ENCODE measurements around the gene ALG9.
"Not testable (repeated sequence)": the region's sequence is repeated elsewhere in the genome, so short reads cannot be mapped to it uniquely, and the experiment has no call there.

The ALG9 gene

GRCh38 chr11:111788464-111788863, 82.9 kb downstream of the ALG9 start:
- DNase-seq, result no peak

- no peak for DNase-seq
Observed at GRCh38 chr11:111788051-111788450, 83.3 kb downstream of the ALG9 start.

- no peak for DNase-seq
Observed at GRCh38 chr11:111785886-111786412, 85.4 kb downstream of the ALG9 start.

GRCh38 chr11:111785076-111785475, 86.3 kb downstream of the ALG9 start:
- DNase-seq, result no peak

- DNase-seq, result not testable (repeated sequence)
Observed at GRCh38 chr11:111784311-111784710, 87.1 kb downstream of the ALG9 start.

GRCh38 chr11:111782109-111782741, 89.2 kb downstream of the ALG9 start:
- no peak for DNase-seq

GRCh38 chr11:111779118-111779517, 92.3 kb downstream of the ALG9 start:
- no peak for DNase-seq

- no peak for DNase-seq
Observed at GRCh38 chr11:111778047-111778558, 93.3 kb downstream of the ALG9 start.

GRCh38 chr11:111777094-111778046, 94.0 kb downstream of the ALG9 start:
- DNase-seq, result no peak

- no peak for DNase-seq
Observed at GRCh38 chr11:111776398-111777093, 94.8 kb downstream of the ALG9 start.

- no peak for DNase-seq
Observed at GRCh38 chr11:111774955-111775710, 96.2 kb downstream of the ALG9 start.

- no peak for DNase-seq
Observed at GRCh38 chr11:111772535-111772934, 98.8 kb downstream of the ALG9 start.

GRCh38 chr11:111771205-111771604, 100.2 kb downstream of the ALG9 start:
- DNase-seq, result not testable (repeated sequence)

- DNase-seq, result no peak
Observed at GRCh38 chr11:111770581-111771134, 100.7 kb downstream of the ALG9 start.

GRCh38 chr11:111766834-111767142, 104.6 kb downstream of the ALG9 start:
- no peak for DNase-seq

- peak; percentile 70 for DNase-seq
Observed at GRCh38 chr11:111765984-111766833, 105.2 kb downstream of the ALG9 start, which contains the start of gene PPP2R1B. TSS of gene PPP2R1B (minus strand) at chr11:111766389. CDS start at chr11:111766361, 28 bp downstream.

GRCh38 chr11:111765320-111765983, 105.9 kb downstream of the ALG9 start:
- no peak for DNase-seq

- DNase-seq, result no peak
Observed at GRCh38 chr11:111764621-111765020, 106.8 kb downstream of the ALG9 start.

- DNase-seq, result no peak
Observed at GRCh38 chr11:111762981-111763643, 108.3 kb downstream of the ALG9 start.

GRCh38 chr11:111762526-111762925, 108.9 kb downstream of the ALG9 start:
- DNase-seq, result no peak

Measured in NK-92 treated with Interleukin-12 subunit alpha and Interleukin-12 subunit beta, amount 100 ng/mL, for 24 hours (cell line).